GM10266 (cell line): ENCODE results near the gene ADAMTS15.

ENCODE experiments used
- DNase-seq: peaks from one replicate; pipeline ENCODE4 v3.0.0; 2012; ENCODE audit errors: extremely low spot score
- CTCF ChIP-seq: IDR thresholded peaks from 2 replicates; pipeline ENCODE4 v1.5.1; 2012; ENCODE audit warnings: mild to moderate bottlenecking, low read depth; ENCODE audit not compliant: control insufficient read depth, insufficient read depth; ENCODE audit errors: missing control alignments

ADAMTS15 gene

GRCh38 chr11:130516554-130517505, 68.4 kb downstream of the ADAMTS15 start:
- no peak for DNase-seq
- no peak for TF ChIP-seq CTCF

- no peak for TF ChIP-seq CTCF
- DNase-seq: no peak
Observed at GRCh38 chr11:130518164-130518680, 69.8 kb downstream of the ADAMTS15 start.

- no peak for DNase-seq
- no peak for TF ChIP-seq CTCF
Observed at GRCh38 chr11:130519128-130519932, 70.9 kb downstream of the ADAMTS15 start.

GRCh38 chr11:130520271-130520671, 71.8 kb downstream of the ADAMTS15 start:
- no peak for DNase-seq
- TF ChIP-seq CTCF: no peak

GRCh38 chr11:130522284-130522961, 74.0 kb downstream of the ADAMTS15 start:
- no peak for DNase-seq
- TF ChIP-seq CTCF: no peak

- no peak for DNase-seq
- TF ChIP-seq CTCF: no peak
Observed at GRCh38 chr11:130523166-130523565, 74.7 kb downstream of the ADAMTS15 start.

- DNase-seq: no peak
- no peak for TF ChIP-seq CTCF
Observed at GRCh38 chr11:130523609-130524008, 75.2 kb downstream of the ADAMTS15 start.
